Activated CD8-positive, alpha-beta memory T cell treated with anti-CD3 and anti-CD28 coated beads for 1 hour (primary cell): ENCODE data around the gene LSM6.

Source experiments
- DNase-seq, 2 donors: peaks; one replicate each; pipeline ENCODE4 v3.0.0-alpha.2; 2020; ENCODE audit warnings: low read depth in 1 of 2; ENCODE audit errors: extremely low read depth in 1 of 2

Gene LSM6

DNA sequence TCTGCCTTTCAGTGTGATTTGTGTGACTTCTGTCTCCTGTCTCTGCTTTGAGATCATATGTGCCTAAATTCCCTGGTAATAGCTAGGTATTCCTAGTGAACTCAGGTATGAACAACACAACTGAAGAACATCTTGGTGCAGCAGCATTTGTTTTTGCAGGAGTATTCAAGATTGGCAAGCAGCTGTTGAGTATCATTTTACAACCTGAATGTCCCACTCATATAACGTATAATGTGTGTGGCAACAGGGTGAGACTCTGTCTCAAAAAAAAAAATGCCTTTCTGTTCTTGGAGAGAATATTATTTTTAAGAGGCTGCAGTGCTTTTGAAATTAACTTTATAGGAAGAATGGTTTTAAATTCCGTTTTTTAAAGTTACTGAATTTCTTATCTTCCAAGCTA, 7.7 kb downstream of the LSM6 start:
- DNase-seq = no peak

DNA sequence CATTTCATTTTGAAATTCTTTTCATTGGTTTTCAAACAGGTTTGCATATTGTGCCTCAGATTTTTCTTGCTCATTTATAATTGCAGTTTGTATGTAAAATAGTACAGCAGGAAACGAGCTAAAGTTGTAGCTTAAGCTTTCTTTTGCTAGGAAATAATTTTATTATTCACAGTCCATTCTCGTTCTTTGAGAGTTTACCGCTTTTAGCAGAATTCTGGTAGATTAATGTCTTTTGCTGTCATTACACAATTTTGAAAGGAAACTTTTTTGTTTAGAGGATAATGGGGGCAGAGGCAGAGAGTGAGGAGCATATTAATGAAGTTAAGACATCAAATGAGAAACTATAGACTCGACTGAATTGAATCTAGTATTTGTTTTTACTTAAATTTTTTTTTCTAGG, 10.5 kb downstream of the LSM6 start:
- no peak for DNase-seq

DNA sequence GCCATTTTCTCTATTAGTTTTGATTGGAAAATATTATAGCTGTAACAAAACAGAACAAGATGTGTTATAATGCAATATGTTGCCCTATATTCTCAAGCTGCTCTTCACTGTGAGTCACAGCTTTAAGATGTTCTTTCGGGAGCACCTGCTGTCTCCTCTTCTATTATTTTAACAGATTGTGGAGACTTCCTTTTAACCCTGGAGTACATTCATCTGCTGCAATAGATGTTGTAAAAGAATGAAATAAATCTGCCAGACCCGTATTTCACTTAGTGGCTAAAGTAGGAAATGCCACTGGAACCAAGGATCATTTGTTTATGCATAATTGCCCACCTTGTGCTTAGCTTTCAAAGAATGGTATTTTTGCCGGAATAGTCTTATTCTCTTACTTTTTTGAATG, 11.1 kb downstream of the LSM6 start:
- DNase-seq = no peak

DNA sequence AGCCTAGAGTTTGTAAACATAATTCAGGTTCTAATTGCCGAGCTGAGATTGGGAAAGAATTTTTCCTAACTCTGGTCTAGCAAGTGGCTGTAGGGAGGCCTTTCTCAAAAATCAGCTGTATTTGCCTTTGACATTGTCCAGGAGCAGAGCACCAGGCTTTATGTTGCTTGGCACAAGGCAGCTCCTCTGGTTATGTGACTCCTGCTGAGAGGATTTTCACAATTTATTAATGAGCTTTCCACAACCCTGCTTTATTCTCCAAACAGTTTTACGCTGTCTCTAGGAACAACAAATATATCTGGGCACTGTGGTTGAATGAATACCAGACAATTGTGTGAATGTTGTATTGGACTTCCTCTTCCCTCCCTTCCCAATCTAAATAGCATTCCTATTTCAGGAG, 14.9 kb downstream of the LSM6 start:
- no peak for DNase-seq

DNA sequence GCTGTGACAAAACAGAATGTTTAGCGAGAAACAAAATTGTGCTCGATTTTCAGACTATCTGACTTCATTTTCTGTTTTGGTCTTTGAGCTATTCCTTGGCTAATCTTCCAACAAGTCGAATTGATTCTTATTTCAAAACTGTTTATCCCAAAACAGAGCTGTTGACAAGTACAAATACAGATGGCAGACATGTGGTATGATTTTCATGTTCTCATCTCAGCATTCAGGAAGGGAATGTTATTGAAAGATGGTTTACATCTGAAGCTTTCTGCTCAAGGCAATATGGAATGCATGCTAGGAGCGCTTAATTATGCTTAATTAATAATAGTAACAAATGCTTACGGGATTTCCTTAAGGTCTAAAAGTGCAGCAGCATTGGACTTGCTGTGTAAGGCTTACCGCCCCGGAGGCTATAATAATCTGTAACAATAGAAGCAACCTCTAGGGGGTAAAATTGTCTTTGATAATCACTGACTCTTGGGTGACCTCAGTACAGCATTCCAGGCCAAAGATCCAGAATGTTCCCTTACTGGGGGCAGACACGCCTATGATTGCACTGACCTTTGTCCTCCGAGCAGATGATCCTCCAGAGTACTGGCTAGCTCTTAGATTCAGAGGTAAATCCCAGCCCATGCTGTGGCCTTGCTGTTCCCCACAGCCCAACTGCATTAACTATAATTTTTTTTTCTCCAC, 16.4 kb downstream of the LSM6 start:
- DNase-seq = no peak

DNA sequence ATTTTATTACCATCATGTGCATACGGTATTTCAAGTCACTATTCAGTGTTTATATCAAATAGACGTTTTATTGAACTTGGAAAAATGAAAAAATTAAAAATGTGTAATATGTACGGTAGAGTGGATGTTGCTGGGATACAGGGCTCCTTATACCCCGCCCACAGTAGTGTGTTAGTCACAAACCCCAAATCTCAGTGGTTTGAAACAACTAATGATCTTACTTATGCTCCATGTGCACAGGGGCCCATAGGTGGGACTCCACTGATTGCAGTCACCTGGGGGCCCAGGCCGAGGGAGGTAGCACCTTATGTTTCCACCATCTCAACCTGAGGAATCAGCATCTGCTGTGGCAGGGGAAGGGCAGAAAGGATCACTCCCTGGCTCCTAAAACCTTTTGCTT, 18.1 kb downstream of the LSM6 start:
- no peak for DNase-seq

DNA sequence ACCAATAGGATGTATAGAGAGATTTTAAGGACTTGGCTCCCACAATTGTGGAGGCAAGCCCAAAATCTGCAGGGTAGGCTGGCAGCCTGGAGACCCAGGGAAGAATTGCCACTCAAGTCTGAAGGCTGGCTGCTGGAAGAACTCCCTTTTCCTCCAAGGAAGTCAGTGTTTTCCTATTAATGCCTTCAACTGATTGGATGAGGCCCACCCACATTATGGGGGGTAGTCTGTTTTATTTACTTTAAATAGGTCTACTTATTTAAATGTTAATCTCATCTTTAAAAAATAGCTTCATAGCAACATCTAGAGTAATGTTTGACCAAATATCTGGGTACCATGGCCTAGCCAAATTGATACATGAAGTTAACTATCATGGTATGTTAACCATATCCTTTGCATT, 18.7 kb downstream of the LSM6 start:
- DNase-seq = no peak

DNA sequence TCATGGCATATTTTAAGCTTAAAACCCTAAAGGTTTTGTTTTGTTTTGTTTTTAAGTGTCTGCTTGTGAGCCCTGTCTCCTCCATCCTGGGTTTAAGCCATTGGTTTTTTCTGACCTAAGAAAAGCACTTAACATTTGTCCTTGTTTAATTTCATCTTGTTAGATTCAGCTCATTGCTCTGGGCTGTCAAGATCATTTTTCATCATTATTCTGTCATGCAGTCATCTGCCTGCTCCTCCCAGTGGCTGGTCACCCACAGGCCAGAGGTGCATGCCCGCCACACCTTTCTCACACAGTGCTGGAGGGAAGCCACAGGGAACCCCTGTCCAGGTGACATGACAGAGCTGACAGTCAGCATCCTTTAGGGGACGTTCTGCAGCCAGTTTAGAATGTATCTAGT, 27.1 kb downstream of the LSM6 start:
- no peak for DNase-seq

DNA sequence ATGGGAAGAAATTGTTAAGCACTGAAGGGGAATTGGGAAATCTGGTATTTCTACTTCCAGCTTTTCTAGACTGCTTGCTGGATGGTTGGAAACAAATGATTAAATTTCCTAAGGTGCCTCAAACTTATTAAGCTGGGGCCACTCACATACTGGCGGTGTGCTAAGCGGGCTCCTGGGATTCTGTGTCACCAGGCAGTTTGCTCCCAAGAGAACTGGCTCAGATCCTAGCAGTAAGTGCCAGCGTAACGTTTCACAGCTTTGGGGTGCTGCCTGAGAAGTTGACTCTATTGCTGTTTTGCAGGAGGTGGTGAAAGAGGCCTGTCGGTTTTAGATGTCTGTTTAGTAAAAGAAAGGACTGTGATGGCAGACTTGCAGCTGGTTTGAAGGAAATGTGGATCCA, 31.9 kb downstream of the LSM6 start:
- DNase-seq = no peak

DNA sequence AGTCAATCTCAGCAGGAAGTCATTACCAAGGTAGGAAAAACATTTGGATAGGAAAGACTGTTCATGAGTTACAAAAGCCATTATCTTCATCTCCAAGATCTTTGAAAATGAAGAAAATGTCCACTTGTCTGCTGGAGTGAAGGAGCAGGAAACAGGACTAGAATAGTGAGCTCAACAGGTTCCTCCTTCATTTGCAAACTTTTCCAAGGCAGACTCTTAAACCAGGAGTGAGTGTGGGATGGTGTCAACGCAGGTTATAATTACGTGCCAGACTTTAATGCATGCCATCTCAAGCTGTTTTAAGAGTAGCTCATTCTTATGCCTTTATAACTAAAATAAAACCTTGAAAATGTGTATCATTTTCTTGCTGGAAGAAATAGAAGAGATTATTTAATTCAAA, 35.4 kb downstream of the LSM6 start:
- no peak for DNase-seq

DNA sequence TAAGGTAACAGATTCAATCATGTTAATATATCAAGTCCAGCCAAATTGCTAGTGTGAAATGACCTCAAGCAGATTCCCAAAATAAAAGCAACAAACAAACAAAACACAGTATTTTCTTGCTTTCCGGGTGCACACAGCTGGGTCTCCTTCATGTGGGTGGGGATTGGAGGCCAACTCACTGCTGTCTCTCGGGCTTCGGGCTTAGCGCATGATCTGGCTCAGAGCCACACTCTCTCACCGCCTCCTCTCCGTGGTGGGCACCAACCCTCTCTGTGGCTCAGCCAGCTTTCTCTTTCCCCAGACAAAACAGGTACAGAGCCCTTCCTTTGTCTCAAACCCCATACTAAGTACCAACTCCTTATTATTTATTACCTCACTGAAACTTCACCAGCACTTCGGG, 35.9 kb downstream of the LSM6 start:
- DNase-seq = no peak

DNA sequence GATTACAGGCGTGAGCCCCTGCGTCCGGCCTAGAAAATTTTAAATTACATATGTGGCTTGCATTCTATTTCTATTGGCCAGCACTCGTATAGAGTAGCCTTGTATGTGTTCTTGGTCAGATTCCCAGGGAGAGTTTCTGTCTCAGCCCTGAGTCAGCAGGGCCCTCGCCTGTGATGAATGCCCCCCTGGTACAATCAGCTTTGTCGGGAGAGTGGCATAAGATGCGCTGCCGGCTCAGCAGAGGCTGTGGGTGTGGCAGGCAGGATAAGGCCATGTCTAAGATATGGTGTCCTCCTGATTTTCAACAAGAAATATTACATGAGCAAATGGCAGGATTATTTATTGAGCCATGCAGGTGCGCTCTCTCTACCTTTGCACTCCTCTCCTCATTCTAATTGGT, 37.3 kb downstream of the LSM6 start:
- DNase-seq = no peak

DNA sequence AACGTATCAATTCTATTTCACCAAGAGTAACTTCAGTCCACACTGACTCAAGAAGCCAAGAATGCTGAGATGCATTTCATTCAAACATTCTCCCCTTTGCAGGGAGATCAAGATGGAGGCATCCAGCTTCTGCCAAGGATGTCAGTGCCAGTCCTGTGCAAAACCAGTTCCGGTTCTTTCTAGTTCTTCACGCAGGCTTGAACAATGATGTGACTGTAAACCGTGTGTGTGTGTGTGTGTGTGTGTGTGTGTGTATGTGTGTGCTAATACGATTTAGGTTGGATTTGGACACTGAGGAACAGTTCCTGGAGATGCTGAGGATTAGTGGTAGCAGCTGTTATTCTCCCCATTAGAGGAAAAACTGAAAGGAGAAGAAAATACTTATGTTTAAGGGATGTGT, 38.7 kb downstream of the LSM6 start, which contains the start of gene REELD1:
Gene REELD1, plus strand, starts transcription at position 301 of the 400 bp plus-strand sequence. CDS start 2,415 bp downstream, outside the sequence.
- no peak for DNase-seq

DNA sequence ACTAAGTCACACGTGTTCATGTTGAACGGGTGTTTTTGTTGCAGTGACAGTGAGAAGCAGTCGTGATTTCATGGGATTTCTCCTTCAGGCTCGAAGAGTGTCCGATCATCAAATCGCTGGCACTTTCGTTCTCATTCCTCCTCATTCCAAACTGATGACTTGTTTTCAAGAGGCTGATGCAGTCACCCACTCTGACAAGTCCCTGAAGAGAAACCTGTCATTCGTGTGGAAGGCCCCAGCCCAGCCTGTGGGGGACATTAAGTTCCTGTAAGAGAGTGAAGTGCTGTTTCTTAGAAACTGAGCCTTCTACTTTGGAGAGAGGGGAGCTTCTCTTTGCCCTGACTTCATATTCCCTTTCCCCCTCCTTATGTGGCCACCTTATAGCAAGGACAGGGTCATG, 46.8 kb downstream of the LSM6 start:
- DNase-seq = no peak

DNA sequence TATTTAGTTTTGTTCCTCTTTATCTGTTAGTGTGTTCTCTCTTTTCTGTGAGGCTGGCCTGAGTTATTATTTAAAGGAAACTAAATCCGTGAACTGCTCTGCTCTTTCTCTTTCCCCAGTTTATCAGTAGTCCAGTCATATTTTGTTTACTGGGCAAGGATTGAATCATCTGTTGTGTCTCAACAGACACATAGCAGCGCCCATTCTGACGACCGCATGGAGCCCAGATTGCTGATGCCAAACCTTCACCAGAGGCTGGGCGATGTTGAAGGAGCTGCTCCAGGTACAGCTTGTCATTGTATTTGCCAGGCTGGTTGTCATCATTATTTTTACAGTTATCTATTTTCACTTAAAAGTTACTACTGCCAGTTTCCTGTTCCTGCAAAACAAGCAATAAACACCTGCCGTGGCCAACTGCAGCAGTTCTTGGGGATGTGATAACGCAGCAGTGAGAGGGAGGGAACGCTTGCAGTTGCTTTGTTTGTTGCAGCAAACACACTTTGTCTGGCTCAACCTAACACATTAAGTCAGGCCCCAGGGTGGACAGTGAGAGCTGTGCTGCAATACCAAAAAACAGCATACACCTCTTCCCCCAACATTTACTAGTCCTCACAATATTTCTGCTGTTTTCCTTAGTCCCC, 48.9 kb downstream of the LSM6 start:
- no peak for DNase-seq

DNA sequence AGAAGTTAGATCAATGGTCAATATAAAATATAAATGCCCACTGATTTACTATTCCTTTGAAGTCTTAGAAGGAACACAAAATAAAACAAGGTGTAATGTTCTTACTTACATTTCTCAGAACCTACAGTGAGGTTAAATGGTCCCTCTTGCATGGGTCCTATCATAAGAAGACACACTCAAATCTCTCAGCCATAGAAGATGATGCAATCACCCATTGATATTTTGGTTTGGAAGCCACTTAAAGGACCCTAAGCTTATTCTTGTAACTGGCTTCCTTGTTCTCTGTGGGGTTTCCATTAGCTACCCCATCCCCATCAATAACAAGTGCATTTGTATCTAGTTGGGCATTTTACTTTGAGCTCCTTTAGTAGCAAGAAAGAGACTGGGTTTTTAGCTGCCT, 53.9 kb downstream of the LSM6 start:
- DNase-seq = no peak

DNA sequence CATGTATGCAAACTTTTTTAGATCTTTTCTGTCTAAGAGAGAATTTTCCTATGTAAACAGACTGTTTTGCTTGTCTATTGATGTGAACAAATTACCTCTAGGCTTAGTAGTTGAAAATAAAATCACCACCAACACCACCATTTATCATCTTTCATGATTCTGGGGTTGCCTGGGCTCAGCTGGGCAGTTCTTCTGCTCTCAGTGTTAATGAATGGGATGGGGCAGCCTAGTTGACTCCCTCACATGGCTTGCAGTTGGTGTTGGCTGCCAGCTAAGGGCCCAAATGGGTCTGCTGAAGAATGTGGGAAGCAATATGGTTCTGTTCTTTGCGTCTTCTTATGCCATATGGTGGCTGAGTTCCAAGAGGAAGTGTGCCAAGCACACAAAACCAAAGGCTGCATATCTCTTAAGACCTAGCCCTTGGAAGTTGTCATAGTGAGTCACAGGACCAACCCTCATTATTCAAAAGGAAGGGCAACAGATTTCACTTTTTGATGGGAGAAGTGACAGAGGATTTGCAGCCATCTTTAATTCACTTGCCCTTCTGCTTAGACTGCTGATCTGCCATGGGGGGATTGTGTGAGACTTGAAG, 56.7 kb downstream of the LSM6 start:
- DNase-seq = no peak

DNA sequence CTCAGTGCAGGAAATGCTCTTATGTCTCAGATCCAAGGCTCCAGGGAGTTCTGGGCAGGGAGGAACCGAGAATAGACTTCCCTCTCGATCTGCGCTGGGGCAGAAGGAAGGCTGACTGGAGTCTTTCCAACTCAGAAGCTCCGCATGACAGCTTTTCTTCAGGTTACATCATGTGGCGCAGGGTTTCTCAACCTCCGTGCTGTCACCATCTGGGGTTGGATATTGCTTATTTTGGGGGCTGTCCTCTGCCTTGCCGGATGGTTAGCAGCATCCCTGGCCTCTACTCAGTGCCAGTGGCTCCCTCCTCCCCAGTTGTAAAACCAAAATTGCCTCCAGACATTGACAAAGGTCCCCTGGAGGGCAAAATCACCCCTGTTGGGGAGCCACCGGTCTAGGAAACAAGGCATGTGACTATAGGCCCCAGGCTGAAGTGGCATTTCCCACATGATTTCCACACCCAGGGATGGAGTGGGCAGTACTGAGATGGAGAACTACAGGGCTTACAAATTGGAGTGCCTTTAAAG, 60.2 kb downstream of the LSM6 start:
- no peak for DNase-seq

DNA sequence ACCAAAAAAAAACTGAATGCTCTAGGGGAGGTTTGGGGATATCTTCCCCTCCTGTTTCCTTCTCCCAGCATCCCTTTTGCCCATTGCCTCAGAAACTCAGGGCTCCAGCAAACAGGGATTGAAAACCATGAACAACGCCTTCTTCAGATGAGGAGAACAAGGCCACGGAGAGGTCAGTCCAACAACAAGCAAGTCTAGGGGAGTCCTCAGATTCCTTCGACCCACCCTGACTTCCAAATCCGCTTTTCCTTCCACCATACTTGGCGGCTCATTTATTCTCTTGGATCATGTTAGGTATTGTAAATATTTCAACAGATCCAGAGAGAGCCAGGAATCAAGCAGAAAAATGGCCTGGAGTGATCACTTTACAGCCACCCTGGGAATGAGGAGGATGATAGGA, 60.7 kb downstream of the LSM6 start:
- DNase-seq = no peak

DNA sequence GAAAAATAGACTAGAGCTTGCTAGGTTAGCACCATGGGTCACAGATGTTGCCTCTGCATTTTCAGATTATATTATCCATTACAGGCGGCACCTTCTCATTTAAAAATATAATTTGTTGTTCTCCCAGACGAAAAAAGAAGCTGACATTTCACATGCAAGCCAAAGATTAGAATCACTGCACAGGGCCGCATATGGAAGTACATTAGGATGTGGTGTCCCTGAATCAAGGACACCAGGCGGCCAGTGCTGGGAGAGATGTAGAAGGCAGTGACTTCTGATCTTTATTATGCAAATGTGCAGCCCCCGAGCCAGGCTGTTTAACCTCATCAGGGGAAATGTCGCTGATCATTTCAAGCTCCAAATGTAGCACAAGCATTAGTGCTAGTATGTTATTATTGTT, 61.6 kb downstream of the LSM6 start:
- DNase-seq = no peak

DNA sequence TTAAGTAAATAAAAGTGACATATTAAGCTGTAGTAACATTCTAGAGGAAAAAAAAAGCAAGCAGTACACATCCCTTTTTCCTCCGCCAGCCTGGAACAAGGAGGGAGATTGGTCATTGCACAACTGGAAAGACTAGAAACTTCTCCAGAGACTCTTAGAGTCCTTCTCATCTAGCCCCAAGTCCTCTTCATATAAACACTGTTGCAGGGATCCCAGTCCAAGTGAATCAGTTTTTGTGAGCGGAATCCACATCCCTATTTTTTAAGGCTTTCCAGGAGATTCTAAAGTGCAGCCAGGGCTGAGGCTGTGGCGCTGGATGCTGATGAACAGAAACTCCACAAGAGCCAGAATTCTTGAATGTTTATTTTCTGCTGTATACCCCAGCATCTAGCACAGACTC, 62.6 kb downstream of the LSM6 start:
- DNase-seq = no peak
